C4-2B (cell line): ENCODE data around the gene CCDC97.

Experiments
- H3K27ac ChIP-seq: fragments of 450-650 bp; 2 replicates; pipeline ENCODE4 v1.5.1; 2017
- CTCF ChIP-seq: fragments of 450-650 bp; conservative IDR thresholded peaks from 2 replicates; pipeline ENCODE4 v1.5.1; 2017; ENCODE audit warnings: mild to moderate bottlenecking
- ZFX ChIP-seq: fragments of 450-650 bp; IDR thresholded peaks from 2 replicates; pipeline ENCODE4 v1.6.1; 2017

Gene CCDC97

GRCh38 chr19:41305927-41306793 lies 3.8 kb upstream of the CCDC97 start:
- no peak overlapping the region for H3K27ac ChIP-seq
- TF ChIP-seq CTCF (no peak), ZFX (no peak)

- H3K27ac ChIP-seq = no peak overlapping the region
These were observed 2.7 kb upstream of the CCDC97 start for GRCh38 chr19:41307090-41307875.

GRCh38 chr19:41307954-41308449 lies 2.0 kb upstream of the CCDC97 start:
- no peak for TF ChIP-seq CTCF
- no peak for TF ChIP-seq ZFX

More at GRCh38 chr19:41307090-41307875, 2.7 kb upstream of the CCDC97 start:
- TF ChIP-seq CTCF (no peak), ZFX (no peak)

GRCh38 chr19:41308450-41309179 lies 1.4 kb upstream of the CCDC97 start:
- peak; percentile 87 for TF ChIP-seq CTCF
- no peak for TF ChIP-seq ZFX
- H3K27ac ChIP-seq = peak overlapping the region; percentile 87; the same call in 1 of the 2 replicates

More at GRCh38 chr19:41307954-41308449, 2.0 kb upstream of the CCDC97 start:
- 0 out of 2 replicates have a peak overlapping the region, but pooled peaks have one; percentile 6 for H3K27ac ChIP-seq

GRCh38 chr19:41309180-41310032 lies 566 bp upstream of the CCDC97 start:
- peak overlapping the region; percentile 87 for H3K27ac ChIP-seq
- TF ChIP-seq CTCF (no peak), ZFX (no peak)

GRCh38 chr19:41311072-41311471 lies 1.1 kb downstream of the CCDC97 start:
- no peak for TF ChIP-seq CTCF
- TF ChIP-seq ZFX = no peak
- H3K27ac ChIP-seq = peak overlapping the region; percentile 87
